Activated CD4-positive, alpha-beta T cell treated with anti-CD3 and anti-CD28 coated beads for 1 hour (primary cell): ENCODE measurements around the gene ZNF57.
A peak's percentile ranks its signal among the peaks of the same experiment; 100 is the strongest.
"Not testable (repeated sequence)": the region's sequence is repeated elsewhere in the genome, so short reads cannot be mapped to it uniquely, and the experiment has no call there.

Source experiments
- DNase-seq: peaks from one replicate; pipeline ENCODE4 v3.0.0-alpha.2; 2020

The ZNF57 gene

GRCh38 chr19:2902590-2903218 is 2.0 kb downstream of the ZNF57 start:
- DNase-seq = no peak

- not testable (repeated sequence) for DNase-seq
Measured at GRCh38 chr19:2903326-2903725, 2.6 kb downstream of the ZNF57 start.

DNA sequence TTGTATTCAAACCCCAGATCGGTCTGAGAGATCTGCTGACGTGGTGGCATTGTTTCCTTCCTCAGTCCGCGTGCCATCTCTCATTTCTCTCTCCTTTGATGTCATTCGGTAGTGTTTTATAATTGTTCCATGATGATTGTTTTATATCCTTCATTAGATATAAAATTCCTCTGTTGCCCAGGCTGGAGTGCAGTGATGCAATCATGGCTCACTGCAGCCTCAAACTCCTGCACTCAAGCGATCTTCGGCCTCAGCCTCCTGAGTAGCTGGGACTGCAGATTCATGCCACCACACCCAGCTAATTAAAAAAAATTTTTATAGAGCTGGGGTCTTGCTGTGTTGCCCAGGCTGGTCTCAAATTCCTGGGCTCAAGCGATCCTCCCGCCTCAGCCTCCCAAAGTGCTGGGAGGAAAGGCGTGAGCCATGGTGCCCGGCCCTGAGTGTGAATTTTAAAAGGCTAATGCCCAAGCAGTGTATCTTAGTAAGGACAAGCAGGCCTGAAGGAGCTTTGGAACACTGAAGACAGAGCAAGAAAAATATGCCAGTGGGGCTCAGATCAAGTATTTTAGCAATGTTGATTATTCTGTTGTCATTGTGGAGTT is 5.3 kb downstream of the ZNF57 start:
- DNase-seq = no peak

DNA sequence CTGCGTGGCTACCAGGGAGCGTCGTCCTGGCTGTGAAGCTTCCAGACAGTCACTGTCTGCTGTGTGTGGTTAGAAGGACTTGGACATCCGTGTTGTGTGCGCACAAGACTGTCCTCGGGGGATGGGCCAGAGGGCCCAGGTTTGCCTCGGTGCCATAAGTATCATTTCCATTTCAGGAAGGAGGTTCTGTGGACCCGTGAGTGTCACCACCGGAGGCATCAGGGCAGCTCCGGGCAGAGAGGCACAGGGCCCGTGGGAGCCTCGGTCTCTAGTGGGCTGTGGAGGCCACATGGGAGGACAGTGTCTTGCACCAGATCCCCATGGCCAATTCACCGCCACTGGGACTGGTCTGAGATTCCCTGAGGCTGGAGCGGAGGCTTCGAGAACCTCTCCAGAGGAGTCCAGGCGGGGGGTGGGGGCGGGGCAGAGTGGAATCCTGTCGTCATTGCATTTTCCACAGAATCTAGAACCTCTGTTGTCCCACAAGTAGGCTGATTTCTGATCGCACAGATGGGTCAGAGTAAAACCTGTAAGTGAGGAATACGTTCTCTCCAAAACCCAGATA is 6.0 kb downstream of the ZNF57 start:
- DNase-seq = no peak

- DNase-seq = no peak
Measured at GRCh38 chr19:2912306-2912705, 11.6 kb downstream of the ZNF57 start.

DNA sequence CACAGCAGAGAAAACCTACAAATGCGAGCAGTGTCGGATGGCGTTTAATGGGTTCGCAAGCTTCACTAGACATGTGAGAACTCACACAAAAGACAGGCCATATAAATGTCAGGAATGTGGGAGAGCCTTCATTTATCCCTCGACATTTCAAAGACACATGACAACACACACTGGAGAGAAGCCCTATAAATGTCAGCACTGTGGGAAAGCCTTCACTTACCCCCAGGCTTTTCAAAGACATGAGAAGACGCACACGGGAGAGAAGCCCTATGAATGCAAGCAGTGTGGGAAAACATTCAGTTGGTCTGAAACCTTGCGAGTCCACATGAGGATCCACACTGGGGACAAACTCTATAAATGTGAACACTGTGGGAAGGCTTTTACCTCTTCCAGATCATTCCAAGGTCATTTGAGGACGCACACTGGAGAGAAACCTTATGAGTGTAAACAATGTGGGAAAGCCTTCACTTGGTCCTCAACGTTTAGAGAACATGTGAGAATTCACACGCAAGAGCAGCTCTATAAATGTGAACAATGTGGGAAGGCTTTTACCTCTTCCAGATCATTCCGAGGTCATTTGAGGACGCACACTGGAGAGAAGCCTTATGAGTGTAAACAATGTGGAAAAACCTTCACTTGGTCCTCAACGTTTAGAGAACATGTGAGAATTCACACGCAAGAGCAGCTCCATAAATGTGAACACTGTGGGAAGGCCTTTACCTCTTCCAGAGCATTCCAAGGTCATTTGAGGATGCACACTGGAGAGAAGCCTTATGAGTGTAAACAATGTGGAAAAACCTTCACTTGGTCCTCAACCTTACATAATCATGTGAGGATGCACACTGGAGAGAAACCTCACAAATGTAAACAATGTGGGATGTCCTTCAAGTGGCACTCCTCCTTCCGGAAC is 16.8 kb downstream of the ZNF57 start:
- DNase-seq = no peak

DNA sequence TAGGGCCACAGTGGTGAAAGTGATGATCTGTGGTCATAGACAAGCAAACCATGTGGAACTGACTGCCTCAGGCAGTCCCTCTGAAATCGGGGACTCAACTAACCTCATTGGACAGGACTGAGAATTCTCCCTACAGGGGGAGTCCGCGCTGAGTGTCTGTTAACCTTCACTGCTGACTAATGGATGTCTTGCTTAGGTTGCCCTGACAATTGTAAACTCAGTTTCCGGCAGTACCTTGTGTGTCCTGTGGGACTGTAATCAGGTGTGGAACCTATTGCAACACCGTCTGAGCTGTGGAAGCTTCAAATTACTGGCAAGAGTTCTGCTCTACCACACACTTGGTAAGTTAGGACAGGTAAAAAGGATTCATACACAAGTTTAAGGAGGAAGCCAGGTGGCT is 22.3 kb downstream of the ZNF57 start:
- no peak for DNase-seq

DNA sequence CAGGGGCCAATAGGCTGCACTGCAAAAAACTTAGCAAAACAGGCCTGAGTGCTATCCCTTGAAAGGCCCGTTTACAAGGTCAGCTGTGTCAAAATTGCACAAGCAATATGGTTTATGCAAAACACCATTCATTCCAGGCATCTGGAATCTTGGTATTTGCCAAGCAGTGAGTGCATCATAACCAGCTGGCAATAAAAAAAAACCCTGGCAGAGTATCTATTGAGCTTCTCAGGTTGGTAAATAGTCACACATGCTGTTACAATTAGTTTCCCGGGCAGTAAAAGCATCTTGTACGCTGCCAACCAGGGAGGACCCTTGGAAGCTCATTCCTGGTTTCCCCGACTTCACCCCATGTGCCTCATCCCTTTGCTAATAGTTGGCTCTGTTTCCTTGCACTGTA is 22.8 kb downstream of the ZNF57 start:
- no peak for DNase-seq

- no peak for DNase-seq
Measured at GRCh38 chr19:2926341-2927031, 25.8 kb downstream of the ZNF57 start.

- DNase-seq = no peak
Measured at GRCh38 chr19:2927032-2927430, 26.3 kb downstream of the ZNF57 start.

DNA sequence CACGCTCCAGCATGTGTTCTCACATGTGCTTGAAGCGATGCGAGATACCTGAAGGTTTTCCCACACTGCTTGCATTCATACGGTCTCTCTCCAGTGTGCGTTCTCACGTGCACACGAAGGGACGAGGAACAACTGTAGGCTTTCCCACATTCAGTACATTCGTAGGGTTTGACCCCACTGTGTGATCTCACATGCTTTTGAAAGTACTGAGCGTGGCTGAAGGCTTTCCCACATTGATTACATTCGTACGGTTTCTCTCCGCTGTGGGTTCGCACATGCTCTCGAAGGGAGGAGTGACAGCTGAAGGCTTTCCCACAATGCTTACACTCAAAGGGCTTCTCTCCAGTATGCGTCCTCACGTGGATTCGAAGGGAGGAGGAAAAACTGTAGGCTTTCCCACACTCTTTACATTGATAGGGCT is 32.8 kb downstream of the ZNF57 start:
- no peak for DNase-seq

DNA sequence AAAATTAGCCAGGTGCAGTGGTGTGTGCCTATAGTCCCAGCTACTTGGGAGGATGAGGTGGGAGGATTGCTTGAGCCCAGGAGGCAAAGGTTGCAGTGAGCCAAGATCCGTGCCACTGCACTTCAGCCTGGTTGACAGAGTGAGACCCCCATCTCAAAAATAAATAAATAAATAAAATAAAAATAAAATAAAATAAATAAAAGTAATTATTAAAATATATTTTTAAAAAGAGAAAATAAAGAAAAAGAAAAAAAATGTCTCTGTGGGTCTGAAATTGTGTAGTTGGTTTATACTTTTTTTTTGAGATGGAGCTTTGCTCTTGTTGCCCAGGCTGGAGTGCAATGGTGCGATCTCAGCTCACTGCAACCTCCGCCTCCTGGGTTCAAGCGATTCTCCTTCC is 35.1 kb downstream of the ZNF57 start:
- not testable (repeated sequence) for DNase-seq

- DNase-seq = no peak
Measured at GRCh38 chr19:2942928-2943640, 42.4 kb downstream of the ZNF57 start.

- no peak for DNase-seq
Measured at GRCh38 chr19:2944403-2944774, 43.7 kb downstream of the ZNF57 start.

GRCh38 chr19:2944775-2945574 is 44.2 kb downstream of the ZNF57 start, which contains the start of gene ZNF77:
TSS of gene ZNF77 (minus strand) at chr19:2944971. CDS start at chr19:2944840, 131 bp downstream.
- DNase-seq = peak; percentile 98

DNA sequence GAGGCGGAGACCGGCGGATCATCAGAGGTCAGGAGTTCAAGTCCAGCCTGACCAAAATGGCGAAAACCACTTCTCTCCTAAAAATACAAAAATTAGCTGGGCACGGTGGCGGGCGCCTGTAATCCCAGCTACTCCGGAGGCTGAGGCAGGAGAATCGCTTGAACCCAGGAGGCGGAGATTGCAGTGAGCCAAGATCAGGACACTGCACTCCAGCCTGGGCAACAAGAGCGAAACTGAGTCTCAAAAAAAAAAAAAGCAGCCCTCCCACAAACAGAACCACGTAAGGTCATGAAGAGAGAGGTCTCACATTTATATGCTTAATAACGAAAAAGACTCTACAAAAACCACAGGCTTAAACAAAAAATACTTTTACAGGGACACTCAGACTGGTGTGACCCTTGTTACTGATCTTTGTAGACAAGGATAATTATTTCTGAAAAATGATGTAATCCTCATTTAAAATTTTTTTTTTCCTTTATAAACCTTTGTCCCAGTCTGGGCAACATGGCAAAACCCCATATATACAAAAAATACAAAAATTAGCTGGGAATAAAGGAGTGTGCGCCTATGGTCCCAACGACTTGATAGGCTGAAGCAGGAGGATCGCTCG is 45.0 kb downstream of the ZNF57 start:
- no peak for DNase-seq

- no peak for DNase-seq
Measured at GRCh38 chr19:2949939-2950285, 49.2 kb downstream of the ZNF57 start.

- peak; percentile 100 for DNase-seq
Measured at GRCh38 chr19:2950286-2951124, 49.8 kb downstream of the ZNF57 start.

- no peak for DNase-seq
Measured at GRCh38 chr19:2952953-2953481, 52.3 kb downstream of the ZNF57 start.

- DNase-seq = no peak
Measured at GRCh38 chr19:2957160-2957559, 56.4 kb downstream of the ZNF57 start.
